ENCODE measurements around the gene RAMP1.

DNA sequence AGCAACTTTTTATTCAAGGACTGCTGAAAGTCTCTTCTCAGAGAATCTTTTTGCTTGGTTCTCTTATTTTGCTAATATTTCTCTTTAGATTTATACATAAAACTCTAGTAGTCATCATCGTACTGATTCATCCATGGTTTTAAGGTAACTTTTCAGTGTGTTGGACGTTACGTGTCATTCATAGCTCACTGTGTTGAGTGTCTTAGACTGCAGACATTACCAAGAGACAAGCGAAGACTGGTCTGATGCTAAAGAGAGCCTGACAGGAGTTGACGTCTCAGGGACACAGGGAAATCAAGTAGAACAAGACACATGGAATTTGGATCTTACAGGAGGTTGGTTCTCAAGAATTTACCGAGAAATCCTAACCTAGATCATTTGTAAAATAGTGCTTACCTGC, 35.3 kb upstream of the RAMP1 start:
- TF ChIP-seq, protein P1, sequence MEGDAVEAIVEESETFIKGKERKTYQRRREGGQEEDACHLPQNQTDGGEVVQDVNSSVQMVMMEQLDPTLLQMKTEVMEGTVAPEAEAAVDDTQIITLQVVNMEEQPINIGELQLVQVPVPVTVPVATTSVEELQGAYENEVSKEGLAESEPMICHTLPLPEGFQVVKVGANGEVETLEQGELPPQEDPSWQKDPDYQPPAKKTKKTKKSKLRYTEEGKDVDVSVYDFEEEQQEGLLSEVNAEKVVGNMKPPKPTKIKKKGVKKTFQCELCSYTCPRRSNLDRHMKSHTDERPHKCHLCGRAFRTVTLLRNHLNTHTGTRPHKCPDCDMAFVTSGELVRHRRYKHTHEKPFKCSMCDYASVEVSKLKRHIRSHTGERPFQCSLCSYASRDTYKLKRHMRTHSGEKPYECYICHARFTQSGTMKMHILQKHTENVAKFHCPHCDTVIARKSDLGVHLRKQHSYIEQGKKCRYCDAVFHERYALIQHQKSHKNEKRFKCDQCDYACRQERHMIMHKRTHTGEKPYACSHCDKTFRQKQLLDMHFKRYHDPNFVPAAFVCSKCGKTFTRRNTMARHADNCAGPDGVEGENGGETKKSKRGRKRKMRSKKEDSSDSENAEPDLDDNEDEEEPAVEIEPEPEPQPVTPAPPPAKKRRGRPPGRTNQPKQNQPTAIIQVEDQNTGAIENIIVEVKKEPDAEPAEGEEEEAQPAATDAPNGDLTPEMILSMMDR (IDR thresholded peaks at IDR 0.05), result no peak
- no peak for TF ChIP-seq POLR2A (IDR thresholded peaks at IDR 0.05)
